Measurements from ENCODE around the gene ZBTB38.

DNA sequence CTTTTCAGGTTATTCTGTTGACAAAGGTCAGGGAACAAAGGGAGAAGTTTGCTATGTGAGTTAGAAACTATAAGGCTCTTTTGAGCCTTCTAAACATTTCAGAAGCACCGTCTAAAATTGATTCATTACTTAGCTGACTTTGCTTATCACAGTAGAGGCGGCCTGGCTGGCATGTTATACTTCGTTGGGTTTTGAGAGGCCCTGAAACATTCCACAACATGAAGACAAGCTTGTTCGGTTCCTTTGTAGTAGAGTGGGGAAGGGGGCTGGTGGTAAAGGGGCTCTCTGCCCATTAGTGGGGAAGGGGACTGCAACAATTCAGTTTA lies 23.6 kb downstream of the ZBTB38 start:
- no peak for TF ChIP-seq CTCF (conservative IDR thresholded peaks at IDR 0.05; ENCODE audit: low read depth, low read length)
- TF ChIP-seq EZH2 (IDR thresholded peaks at IDR 0.05; ENCODE audit: low read length, unreplicated experiment), result no peak
- TF ChIP-seq EZH2phosphoT487 (IDR thresholded peaks at IDR 0.05; ENCODE audit: borderline replicate concordance, low read length), result no peak
